ENCODE measurements around the gene TMEM250.

Gene TMEM250

GRCh38 chr9:136081113-136081825, 37.4 kb downstream of the TMEM250 start:
- no peak for DNase-seq

- no peak for DNase-seq
These were observed 38.0 kb downstream of the TMEM250 start for GRCh38 chr9:136080716-136081112.

GRCh38 chr9:136079916-136080246, 38.8 kb downstream of the TMEM250 start:
- DNase-seq, result no peak

GRCh38 chr9:136079211-136079915, 39.3 kb downstream of the TMEM250 start:
- DNase-seq, result no peak

GRCh38 chr9:136078498-136079011, 40.1 kb downstream of the TMEM250 start:
- no peak for DNase-seq

- DNase-seq, result no peak
These were observed 40.7 kb downstream of the TMEM250 start for GRCh38 chr9:136078024-136078423.

GRCh38 chr9:136077491-136077890, 41.2 kb downstream of the TMEM250 start:
- DNase-seq, result no peak

- DNase-seq, result no peak
These were observed 42.6 kb downstream of the TMEM250 start for GRCh38 chr9:136075881-136076678.

- no peak for DNase-seq
These were observed 43.4 kb downstream of the TMEM250 start for GRCh38 chr9:136075134-136075841.

- DNase-seq, result no peak
These were observed 44.0 kb downstream of the TMEM250 start for GRCh38 chr9:136074706-136075105.

Measured in eye (tissue), 1 donor.